Endothelial cell of umbilical vein (primary cell): Measurements from ENCODE around the gene DIAPH3. TPM values are rescaled to one million over a fixed set of nuclear protein-coding genes. Genes with fewer than 3 reads are reported as not detected.
"Not testable (repeated sequence)": the region's sequence is repeated elsewhere in the genome, so short reads cannot be mapped to it uniquely, and the experiment has no call there.

Experiments
- BruUV-seq: library from RNA; stranded (reverse); fragments of 400-500 nt; replicated peaks from 2 replicates; lab custom pipeline; 2021; lab: Mats Ljungman, UMichigan
- CTCF ChIA-PET: fragments of 300-600, 350-600 bp; sonication (Branson Sonifier 250); formaldehyde crosslinking; loops from one replicate; lab custom pipeline; 2021; ENCODE audit warnings: antibody characterized with exemption, inconsistent platforms; lab: Charles Lee
- POLR2A ChIA-PET: fragments of 300-600, 350-600 bp; sonication (Branson Sonifier 250); formaldehyde crosslinking; loops from one replicate; lab custom pipeline; 2021; ENCODE audit warnings: antibody characterized with exemption, inconsistent platforms; lab: Charles Lee
- DNase-seq: peaks from one replicate; pipeline ENCODE4 v3.0.0-alpha.2; 2011; ENCODE audit warnings: low read depth, low spot score
- FAIRE-seq: peaks from 2 replicates; lab custom pipeline; 2011; peaks lifted over from hg19 to GRCh38; lab: Jason Lieb, UNC
- H2AFZ ChIP-seq: 2 replicates; pipeline ENCODE4 v1.6.0; 2012; ENCODE audit warnings: low read depth, low read length, control low read depth, inconsistent platforms
- H3K27ac ChIP-seq: 2 replicates; pipeline ENCODE4 v1.5.1; 2011; ENCODE audit warnings: low read depth, mild to moderate bottlenecking, control low read depth, low read length, moderate library complexity; ENCODE audit not compliant: insufficient read depth
- H3K27me3 ChIP-seq, 2 experiments: 2 replicates each; pipeline versions ENCODE4 v1.6.0 to v1.6.1; 2011; ENCODE audit warnings: low read length in 2 of 2, mixed read lengths in 1 of 2; ENCODE audit not compliant: control insufficient read depth in 2 of 2, insufficient read depth in 2 of 2
- H3K36me3 ChIP-seq, 2 experiments: 2 replicates in 1 of 2; 3 replicates in 1 of 2; pipeline ENCODE4 v1.5.1; 2011; ENCODE audit warnings: low read length in 2 of 2, mild to moderate bottlenecking in 1 of 2, moderate library complexity in 1 of 2; ENCODE audit not compliant: control insufficient read depth in 2 of 2, insufficient read depth in 2 of 2; ENCODE audit errors: extremely low read depth in 1 of 2
- H3K4me1 ChIP-seq: 3 replicates; pipeline ENCODE4 v1.5.1; 2011; ENCODE audit warnings: mild to moderate bottlenecking, low read length; ENCODE audit not compliant: control insufficient read depth, insufficient read depth; ENCODE audit errors: extremely low read depth
- H3K4me2 ChIP-seq: 2 replicates; pipeline ENCODE4 v1.6.1; 2011; ENCODE audit warnings: low read length, control low read depth, mixed read lengths; ENCODE audit not compliant: insufficient read depth
- H3K4me3 ChIP-seq, 3 experiments: fragments of 200-600 bp in 1 of 3; sonication (generic), shearing (Covaris generic) in 1 of 3; replicated peaks in 1 of 3; 2 replicates each; pipeline ENCODE4 v1.5.1; 2011 to 2016; ENCODE audit warnings: control low read depth in 3 of 3, low read length in 3 of 3, mild to moderate bottlenecking in 2 of 3, inconsistent platforms in 1 of 3, low read depth in 1 of 3, moderate library complexity in 1 of 3; ENCODE audit not compliant: insufficient read depth in 1 of 3
- H3K79me2 ChIP-seq: 2 replicates; pipeline ENCODE4 v1.6.0; 2012; ENCODE audit warnings: low read length, inconsistent platforms; ENCODE audit not compliant: control insufficient read depth, insufficient read depth
- H3K9ac ChIP-seq: replicated peaks from 2 replicates; pipeline ENCODE3; 2011; ENCODE audit warnings: low read length, control low read depth; ENCODE audit not compliant: insufficient read depth; ENCODE audit errors: extremely low read depth
- H3K9me1 ChIP-seq: replicated peaks from 3 replicates; pipeline ENCODE4 v1.6.0; 2011; ENCODE audit warnings: mild to moderate bottlenecking, low read length; ENCODE audit not compliant: control insufficient read depth, insufficient read depth; ENCODE audit errors: extremely low read depth
- H3K9me3 ChIP-seq: replicated peaks from 2 replicates; pipeline ENCODE4 v1.5.1; 2012; ENCODE audit warnings: low read length, inconsistent platforms; ENCODE audit not compliant: control insufficient read depth, insufficient read depth
- H4K20me1 ChIP-seq: replicated peaks from 2 replicates; pipeline ENCODE3; 2011; ENCODE audit warnings: mild to moderate bottlenecking, low read length; ENCODE audit not compliant: control insufficient read depth, insufficient read depth; ENCODE audit errors: extremely low read depth
- FOS ChIP-seq: IDR thresholded peaks from 2 replicates; pipeline ENCODE4 v1.6.1; 2011; ENCODE audit warnings: mild to moderate bottlenecking, low read length, moderate library complexity, borderline replicate concordance; ENCODE audit not compliant: insufficient read depth
- JUN ChIP-seq: IDR thresholded peaks from 2 replicates; pipeline ENCODE4 v1.6.1; 2011; ENCODE audit warnings: borderline replicate concordance, low read depth; ENCODE audit not compliant: insufficient read length, insufficient read depth
- dilution Hi-C: fragments of 300-500 bp; cut with MboI; formaldehyde crosslinking; loops from one replicate; pipeline ENCODE4 v1.15.0; 2019; ENCODE audit warnings: low sequenced_read_pairs; ENCODE audit not compliant: extremely low pct_ligation_motif_present
- intact Hi-C: fragments of 100-400 bp; cut with micrococcal nuclease; formaldehyde crosslinking; loops from one replicate; pipeline ENCODE4 v1.10.0; 2022
- polyA plus RNA-seq, 4 experiments: library from polyadenylated mRNA; depleted of rRNA in 3 of 4; stranded (reverse) in 3 of 4; unstranded in 1 of 4; fragments of >200 nt; gene quantifications; 2 replicates each; pipeline versions ENCODE4 v1.2.1 to v1.2.3, GENCODE V29; 2011 to 2012; ENCODE audit warnings: missing spikeins in 1 of 4
- total RNA-seq: library from RNA; stranded (reverse); gene quantifications from 2 replicates; pipeline ENCODE4 v1.2.3, GENCODE V29; 2021
- TF ChIP-seq, protein P1 (sequence below): IDR thresholded peaks from 2 replicates; pipeline ENCODE4 v1.6.1; 2011; ENCODE audit not compliant: insufficient read depth, insufficient read length
- TF ChIP-seq, protein P2 (sequence below), 2 donors: IDR thresholded peaks; 1 replicate in 1 of 2; 2 replicates in 1 of 2; pipeline ENCODE4 v1.5.1; 2011; ENCODE audit warnings: low read length in 2 of 2, mild to moderate bottlenecking in 2 of 2, moderate library complexity in 2 of 2, control low read depth in 1 of 2, inconsistent platforms in 1 of 2, low read depth in 1 of 2; ENCODE audit not compliant: insufficient read depth in 1 of 2; ENCODE audit errors: extremely low read depth in 1 of 2

DIAPH3 gene
- total and polyA plus RNA-seq, 2 donors (not counting 3 experiments of a cell fraction or from before 2014, with no cell fraction given) = 9.9 to 44.0 TPM

DNA sequence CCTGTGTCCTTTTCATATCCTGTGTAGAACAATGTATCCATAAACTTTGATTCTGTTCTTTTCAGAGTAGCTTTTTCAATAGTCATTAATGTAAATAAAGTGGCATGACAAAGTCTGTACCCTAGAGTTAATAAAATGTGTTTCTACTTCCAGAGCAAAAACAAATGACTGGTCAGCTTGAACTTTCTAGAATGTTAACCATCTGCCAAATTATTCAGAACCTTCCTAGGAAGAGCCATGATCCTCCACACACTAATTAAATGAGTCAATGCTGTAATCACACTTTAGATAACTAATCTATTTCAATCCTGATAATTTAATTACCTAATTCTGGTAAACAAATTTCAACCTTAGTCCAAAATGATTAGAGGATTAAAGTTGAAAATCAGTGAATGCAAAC lies 73.2 kb downstream of the DIAPH3 start:
- no peak overlapping the region for H2AFZ ChIP-seq
- no peak for FAIRE-seq

DNA sequence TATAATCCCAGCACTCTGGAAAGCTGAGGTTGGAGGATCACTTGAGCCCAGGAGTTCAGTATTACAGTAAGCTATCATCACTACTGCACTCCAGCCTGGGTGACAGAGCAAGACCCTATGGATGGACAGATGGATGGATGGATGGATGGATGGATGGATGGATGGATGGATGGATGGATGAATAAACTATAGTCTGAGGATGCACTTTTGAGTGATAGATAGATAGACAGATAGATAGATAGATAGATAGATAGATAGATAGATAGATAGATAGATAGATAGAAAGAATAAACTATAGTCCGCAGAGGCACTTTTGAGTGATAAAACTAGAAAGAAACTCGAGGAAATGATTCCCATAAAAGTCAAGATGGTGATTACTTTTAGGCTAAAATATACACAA lies 79.9 kb downstream of the DIAPH3 start:
- H3K27me3 ChIP-seq, H3K9me1 ChIP-seq, H3K4me3 ChIP-seq, POLR2A ChIA-PET, H3K4me1 ChIP-seq, dilution Hi-C loops, H2AFZ ChIP-seq, FAIRE-seq, CTCF ChIA-PET, H3K36me3 ChIP-seq, H3K9me3 ChIP-seq, H3K9ac ChIP-seq, BruUV-seq, H3K4me2 ChIP-seq, H3K27ac ChIP-seq, DNase-seq, H4K20me1 ChIP-seq, intact Hi-C loops: not testable (repeated sequence)
- H3K79me2 ChIP-seq = peaks cover 24% of the 10 kb centered on the region

More for the DNA sequence above, 73.2 kb downstream of the DIAPH3 start:
- no peaks in the 10 kb centered on the region for H3K9me3 ChIP-seq
- H3K36me3 ChIP-seq = no peaks in the 10 kb centered on the region
- H3K9me1 ChIP-seq = no peaks in the 10 kb centered on the region
- no peak overlapping the region for H3K9ac ChIP-seq
- H3K4me1 ChIP-seq = no peaks in the 10 kb centered on the region
- H3K27ac ChIP-seq = no peak overlapping the region
- H4K20me1 ChIP-seq = no peaks in the 10 kb centered on the region
- CTCF ChIA-PET = interaction anchor here (2.2 kb wide), 1 partner anchor 9 kb away, joined by 7 read pairs; no protein-coding TSS in a partner anchor
- dilution Hi-C loops (no loop called here), intact Hi-C loops (no loop called here)
- DNase-seq = peak; percentile 10
- peaks cover 23% of the 10 kb centered on the region for H3K79me2 ChIP-seq
- TF ChIP-seq, protein P1, sequence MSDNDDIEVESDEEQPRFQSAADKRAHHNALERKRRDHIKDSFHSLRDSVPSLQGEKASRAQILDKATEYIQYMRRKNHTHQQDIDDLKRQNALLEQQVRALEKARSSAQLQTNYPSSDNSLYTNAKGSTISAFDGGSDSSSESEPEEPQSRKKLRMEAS = no peak
- TF ChIP-seq FOS = no peak
- TF ChIP-seq, protein P2, sequence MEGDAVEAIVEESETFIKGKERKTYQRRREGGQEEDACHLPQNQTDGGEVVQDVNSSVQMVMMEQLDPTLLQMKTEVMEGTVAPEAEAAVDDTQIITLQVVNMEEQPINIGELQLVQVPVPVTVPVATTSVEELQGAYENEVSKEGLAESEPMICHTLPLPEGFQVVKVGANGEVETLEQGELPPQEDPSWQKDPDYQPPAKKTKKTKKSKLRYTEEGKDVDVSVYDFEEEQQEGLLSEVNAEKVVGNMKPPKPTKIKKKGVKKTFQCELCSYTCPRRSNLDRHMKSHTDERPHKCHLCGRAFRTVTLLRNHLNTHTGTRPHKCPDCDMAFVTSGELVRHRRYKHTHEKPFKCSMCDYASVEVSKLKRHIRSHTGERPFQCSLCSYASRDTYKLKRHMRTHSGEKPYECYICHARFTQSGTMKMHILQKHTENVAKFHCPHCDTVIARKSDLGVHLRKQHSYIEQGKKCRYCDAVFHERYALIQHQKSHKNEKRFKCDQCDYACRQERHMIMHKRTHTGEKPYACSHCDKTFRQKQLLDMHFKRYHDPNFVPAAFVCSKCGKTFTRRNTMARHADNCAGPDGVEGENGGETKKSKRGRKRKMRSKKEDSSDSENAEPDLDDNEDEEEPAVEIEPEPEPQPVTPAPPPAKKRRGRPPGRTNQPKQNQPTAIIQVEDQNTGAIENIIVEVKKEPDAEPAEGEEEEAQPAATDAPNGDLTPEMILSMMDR (IDR thresholded peaks at IDR 0.05; ENCODE audit: extremely low read depth in 1 of 2, insufficient read depth in 1 of 2, low read depth in 1 of 2, low read length in 2 of 2) = no peak
- no peak for TF ChIP-seq JUN
- H3K27me3 ChIP-seq = no peaks in the 10 kb centered on the region
- H3K4me3 ChIP-seq = no peak overlapping the region
- BruUV-seq = no TSS peak
- H3K4me2 ChIP-seq = no peak overlapping the region
- POLR2A ChIA-PET = no interaction called here
